WTC11 (cell line): Measurements from ENCODE around the gene BSN. TPM values are rescaled to one million over a fixed set of nuclear protein-coding genes. Genes with fewer than 3 reads are reported as not detected.

Experiments
- ATAC-seq: fragments of 200-7000 bp; cut with Tn5 transposase; 2 replicates; pipeline ENCODE4 v1.10.0; 2021; ENCODE audit warnings: mild to moderate bottlenecking, moderate library complexity
- CTCF ChIA-PET: fragments of 300-600 bp; sonication (Branson Sonifier 250); formaldehyde crosslinking; loops from one replicate; lab custom pipeline; 2021; ENCODE audit warnings: antibody characterized with exemption; lab: Charles Lee
- POLR2A ChIA-PET: fragments of 350-600 bp; sonication (Branson Sonifier 250); formaldehyde crosslinking; loops from one replicate; lab custom pipeline; 2021; ENCODE audit warnings: antibody characterized with exemption; lab: Charles Lee
- DNase-seq: peaks from one replicate; pipeline ENCODE4 v3.0.0; 2021; ENCODE audit warnings: low spot score
- H3K27ac Mint-ChIP-seq: 2 replicates; pipeline ENCODE4 v1.8.0; 2021; ENCODE audit warnings: mixed read lengths
- H3K27me3 Mint-ChIP-seq: 2 replicates; pipeline ENCODE4 v1.8.0; 2021; ENCODE audit warnings: low read depth, mild to moderate bottlenecking, moderate library complexity, mixed read lengths
- H3K36me3 Mint-ChIP-seq: 2 replicates; pipeline ENCODE4 v1.8.0; 2021; ENCODE audit warnings: mixed read lengths
- H3K4me1 Mint-ChIP-seq: 2 replicates; pipeline ENCODE4 v1.8.0; 2022; ENCODE audit warnings: mixed read lengths
- H3K4me3 Mint-ChIP-seq: 2 replicates; pipeline ENCODE4 v1.8.0; 2021; ENCODE audit warnings: mild to moderate bottlenecking, moderate library complexity, mixed read lengths
- H3K9me3 Mint-ChIP-seq: 2 replicates; pipeline ENCODE4 v1.8.0; 2021; ENCODE audit warnings: mixed read lengths
- AR ChIP-seq: fragments of 250-450 bp; sonication (Bioruptor Pico); IDR thresholded peaks from 2 replicates; pipeline ENCODE4 v1.9.0; 2021; ENCODE audit warnings: mild to moderate bottlenecking
- ATF1 ChIP-seq: sonication (generic); formaldehyde crosslinking; IDR thresholded peaks from 2 replicates; pipeline ENCODE4 v1.8.1; 2023; ENCODE audit warnings: mild to moderate bottlenecking, moderate library complexity, missing genetic modification reagents
- ATF2 ChIP-seq: sonication (generic); formaldehyde crosslinking; IDR thresholded peaks from 2 replicates; pipeline ENCODE4 v1.8.1; 2022; ENCODE audit warnings: low read depth, missing genetic modification reagents, borderline replicate concordance
- CREM ChIP-seq: sonication (generic); formaldehyde crosslinking; IDR thresholded peaks from 2 replicates; pipeline ENCODE4 v1.8.1; 2022; ENCODE audit warnings: mild to moderate bottlenecking, missing genetic modification reagents, moderate library complexity
- ESRRA ChIP-seq: sonication (generic); formaldehyde crosslinking; IDR thresholded peaks from 2 replicates; pipeline ENCODE4 v1.8.1; 2022; ENCODE audit warnings: mild to moderate bottlenecking, missing genetic modification reagents, borderline replicate concordance
- ETV6 ChIP-seq: sonication (generic); formaldehyde crosslinking; IDR thresholded peaks from 2 replicates; pipeline ENCODE4 v1.8.1; 2022; ENCODE audit warnings: mild to moderate bottlenecking, missing genetic modification reagents
- FOXP4 ChIP-seq: sonication (generic); formaldehyde crosslinking; IDR thresholded peaks from 2 replicates; pipeline ENCODE4 v1.8.0; 2022; ENCODE audit warnings: mild to moderate bottlenecking, missing genetic modification reagents
- GRHL2 ChIP-seq: fragments of 250-450 bp; sonication (Bioruptor Pico); IDR thresholded peaks from 2 replicates; pipeline ENCODE4 v1.8.0; 2022; ENCODE audit warnings: mild to moderate bottlenecking, moderate library complexity; ENCODE audit not compliant: insufficient replicate concordance, severe bottlenecking
- IRF2 ChIP-seq: sonication (generic); formaldehyde crosslinking; IDR thresholded peaks from 2 replicates; pipeline ENCODE4 v1.8.0; 2022; ENCODE audit warnings: low read depth, missing genetic modification reagents, borderline replicate concordance
- MAX ChIP-seq: sonication (generic); formaldehyde crosslinking; IDR thresholded peaks from 2 replicates; pipeline ENCODE4 v1.8.0; 2022; ENCODE audit warnings: mild to moderate bottlenecking, missing genetic modification reagents
- RORB ChIP-seq: fragments of 250-450 bp; sonication (Bioruptor Pico); IDR thresholded peaks from 2 replicates; pipeline ENCODE4 v1.9.0; 2021; ENCODE audit warnings: mild to moderate bottlenecking
- SOX15 ChIP-seq: fragments of 250-450 bp; sonication (Bioruptor Pico); IDR thresholded peaks from 2 replicates; pipeline ENCODE4 v1.9.0; 2021; ENCODE audit warnings: mild to moderate bottlenecking
- SP1 ChIP-seq: sonication (generic); formaldehyde crosslinking; conservative IDR thresholded peaks from 2 replicates; pipeline ENCODE4 v1.8.1; 2022; ENCODE audit warnings: missing genetic modification reagents
- USF2 ChIP-seq: sonication (generic); formaldehyde crosslinking; IDR thresholded peaks from 2 replicates; pipeline ENCODE4 v1.8.1; 2023; ENCODE audit warnings: mild to moderate bottlenecking, missing genetic modification reagents, moderate library complexity
- ZBTB21 ChIP-seq: sonication (generic); formaldehyde crosslinking; IDR thresholded peaks from 2 replicates; pipeline ENCODE4 v1.8.1; 2023; ENCODE audit warnings: mild to moderate bottlenecking, missing genetic modification reagents, borderline replicate concordance
- ZNF263 ChIP-seq: sonication (generic); formaldehyde crosslinking; IDR thresholded peaks from 2 replicates; pipeline ENCODE4 v1.8.1; 2022; ENCODE audit warnings: low read depth, mild to moderate bottlenecking, moderate library complexity, missing genetic modification reagents
- total RNA-seq: library from RNA; stranded (reverse); gene quantifications from 3 replicates; pipeline ENCODE4 v1.2.3, GENCODE V29; 2021
- TF ChIP-seq, protein P1 (sequence below): sonication (generic); formaldehyde crosslinking; IDR thresholded peaks from 2 replicates; pipeline ENCODE4 v1.8.1; 2023; ENCODE audit warnings: mild to moderate bottlenecking, missing genetic modification reagents
- TF ChIP-seq, protein P2 (sequence below): fragments of 200-600 bp; IDR thresholded peaks from 2 replicates; pipeline ENCODE4 v1.8.0; 2022; ENCODE audit warnings: antibody characterized with exemption

Gene BSN
- total RNA-seq, 1 experiment from 2014 or later, result 2.8 TPM

DNA sequence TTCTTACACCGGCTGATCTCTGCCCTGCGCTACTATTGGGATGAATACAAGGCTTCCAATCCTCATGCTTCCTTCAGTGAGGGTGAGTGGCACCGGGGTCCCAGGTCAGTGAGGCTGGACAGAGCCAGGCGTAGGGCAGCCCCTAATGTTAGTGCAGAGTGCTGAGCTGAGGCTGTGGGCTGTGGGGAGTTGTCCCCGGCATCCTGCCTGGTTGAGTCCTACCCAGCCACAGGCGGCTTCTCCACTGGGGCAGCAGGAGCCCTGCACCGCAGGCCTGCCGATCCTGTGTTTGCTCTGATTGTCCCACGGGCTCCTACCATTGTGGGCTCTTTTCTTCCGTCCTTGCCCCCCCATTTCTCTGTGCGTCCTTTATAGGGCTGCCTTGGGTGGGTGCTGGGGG, 148.4 kb downstream of the BSN start:
- no peaks in the 10 kb centered on the region for H3K27me3 Mint-ChIP-seq
- ChIA-PET CTCF (interaction anchor here (1.0 to 3.7 kb wide), 9 partner anchors 9 to 163 kb away, joined by 3 to 49 read pairs (median 8); partner anchors contain the start of genes AMIGO3, GMPPB and IP6K1), POLR2A (no interaction called here)
- peaks cover 3% of the 10 kb centered on the region for H3K36me3 Mint-ChIP-seq
- H3K4me3 Mint-ChIP-seq, result no peak overlapping the region
- TF ChIP-seq RORB (no peak), CREM (CRISPR knock-in tag) (no peak), ESRRA (CRISPR knock-in tag) (no peak), ZNF263 (no peak), ATF1 (CRISPR knock-in tag) (no peak), SOX15 (CRISPR knock-in tag) (no peak), GRHL2 (CRISPR knock-in tag) (no peak), SP1 (CRISPR knock-in tag) (no peak), ETV6 (CRISPR knock-in tag) (no peak), AR (CRISPR knock-in tag) (no peak), USF2 (CRISPR knock-in tag) (no peak), IRF2 (CRISPR knock-in tag) (no peak), MAX (CRISPR knock-in tag) (no peak), ZBTB21 (CRISPR knock-in tag) (no peak), FOXP4 (CRISPR knock-in tag) (no peak), ATF2 (no peak)
- peaks cover 16% of the 10 kb centered on the region for H3K4me1 Mint-ChIP-seq
- no peaks in the 10 kb centered on the region for H3K9me3 Mint-ChIP-seq
- H3K27ac Mint-ChIP-seq, result no peak overlapping the region
- DNase-seq (no peak), ATAC-seq (no peak)

- Mint-ChIP-seq H3K9me3 (no peaks in the 10 kb centered on the region), H3K4me1 (peaks cover 16% of the 10 kb centered on the region), H3K36me3 (peaks cover 3% of the 10 kb centered on the region), H3K4me3 (no peak overlapping the region), H3K27me3 (no peaks in the 10 kb centered on the region), H3K27ac (no peak overlapping the region; the same call in 1 of the 2 replicates)
- peak; percentile 91 for ATAC-seq
- ChIA-PET CTCF (interaction anchor here (0.5 to 3.7 kb wide), 12 partner anchors 9 to 207 kb away, joined by 3 to 49 read pairs (median 6); partner anchors contain the start of genes AMIGO3, GMPPB, INKA1 and IP6K1), POLR2A (interaction anchor here (0.6 to 1.0 kb wide), 2 partner anchors 15 to 218 kb away, joined by 3 to 4 read pairs; no protein-coding TSS in a partner anchor)
- DNase-seq, result peak; percentile 75
- TF ChIP-seq, protein P1, sequence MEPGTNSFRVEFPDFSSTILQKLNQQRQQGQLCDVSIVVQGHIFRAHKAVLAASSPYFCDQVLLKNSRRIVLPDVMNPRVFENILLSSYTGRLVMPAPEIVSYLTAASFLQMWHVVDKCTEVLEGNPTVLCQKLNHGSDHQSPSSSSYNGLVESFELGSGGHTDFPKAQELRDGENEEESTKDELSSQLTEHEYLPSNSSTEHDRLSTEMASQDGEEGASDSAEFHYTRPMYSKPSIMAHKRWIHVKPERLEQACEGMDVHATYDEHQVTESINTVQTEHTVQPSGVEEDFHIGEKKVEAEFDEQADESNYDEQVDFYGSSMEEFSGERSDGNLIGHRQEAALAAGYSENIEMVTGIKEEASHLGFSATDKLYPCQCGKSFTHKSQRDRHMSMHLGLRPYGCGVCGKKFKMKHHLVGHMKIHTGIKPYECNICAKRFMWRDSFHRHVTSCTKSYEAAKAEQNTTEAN (CRISPR knock-in tag), result no peak
- TF ChIP-seq, protein P2, sequence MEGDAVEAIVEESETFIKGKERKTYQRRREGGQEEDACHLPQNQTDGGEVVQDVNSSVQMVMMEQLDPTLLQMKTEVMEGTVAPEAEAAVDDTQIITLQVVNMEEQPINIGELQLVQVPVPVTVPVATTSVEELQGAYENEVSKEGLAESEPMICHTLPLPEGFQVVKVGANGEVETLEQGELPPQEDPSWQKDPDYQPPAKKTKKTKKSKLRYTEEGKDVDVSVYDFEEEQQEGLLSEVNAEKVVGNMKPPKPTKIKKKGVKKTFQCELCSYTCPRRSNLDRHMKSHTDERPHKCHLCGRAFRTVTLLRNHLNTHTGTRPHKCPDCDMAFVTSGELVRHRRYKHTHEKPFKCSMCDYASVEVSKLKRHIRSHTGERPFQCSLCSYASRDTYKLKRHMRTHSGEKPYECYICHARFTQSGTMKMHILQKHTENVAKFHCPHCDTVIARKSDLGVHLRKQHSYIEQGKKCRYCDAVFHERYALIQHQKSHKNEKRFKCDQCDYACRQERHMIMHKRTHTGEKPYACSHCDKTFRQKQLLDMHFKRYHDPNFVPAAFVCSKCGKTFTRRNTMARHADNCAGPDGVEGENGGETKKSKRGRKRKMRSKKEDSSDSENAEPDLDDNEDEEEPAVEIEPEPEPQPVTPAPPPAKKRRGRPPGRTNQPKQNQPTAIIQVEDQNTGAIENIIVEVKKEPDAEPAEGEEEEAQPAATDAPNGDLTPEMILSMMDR, result peak; percentile 70
Measured at GRCh38 chr3:49703443-49703927, 149.2 kb downstream of the BSN start.
